ENCODE data around the gene DCDC2. TPM values are rescaled to one million over a fixed set of nuclear protein-coding genes. Genes with fewer than 3 reads are reported as not detected.

The DCDC2 gene
- total and polyA plus RNA-seq, 2 donors (not counting 1 experiment from before 2014, with no cell fraction given): not detected

DNA sequence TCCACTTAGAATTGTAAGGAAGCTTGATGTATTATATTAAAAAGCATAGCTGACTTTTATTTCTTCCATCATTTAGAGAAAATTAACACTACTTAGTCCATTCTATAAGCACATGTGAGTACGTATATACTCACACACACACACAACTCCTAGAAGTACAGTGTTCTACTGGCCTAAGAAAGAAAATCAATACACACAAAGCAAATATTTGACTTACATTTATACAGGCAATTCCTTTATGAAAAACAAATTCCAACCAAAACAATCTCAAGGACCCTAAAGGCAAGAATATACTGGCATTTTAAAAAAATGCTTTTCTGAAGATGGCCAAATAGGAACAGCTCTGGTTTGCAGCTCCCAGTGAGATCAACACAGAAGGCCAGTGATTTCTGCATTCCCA lies 160.0 kb downstream of the DCDC2 start:
- H3K79me2 ChIP-seq (ENCODE audit: control insufficient read depth, insufficient read depth, low read length): no peaks in the 10 kb centered on the region
- no peaks in the 10 kb centered on the region for H3K9me3 Mint-ChIP-seq (ENCODE audit: insufficient read depth)
- peaks cover 25% of the 10 kb centered on the region for H3K27me3 Mint-ChIP-seq
- no peaks in the 10 kb centered on the region for H3K36me3 ChIP-seq (replicated peaks in 1 of 2; ENCODE audit: control extremely low read depth in 1 of 2, control insufficient read depth in 1 of 2, extremely low read depth in 1 of 2, insufficient read depth in 2 of 2, low read length in 1 of 2)
- no peak overlapping the region for H3K4me2 ChIP-seq (replicated peaks; ENCODE audit: low read depth, low read length, poor library complexity, severe bottlenecking)
- H4K20me1 ChIP-seq (ENCODE audit: control insufficient read depth, insufficient read depth, low read length, poor library complexity, severe bottlenecking): no peaks in the 10 kb centered on the region
- H3K27ac ChIP-seq (ENCODE audit: low read length in 2 of 2): no peak overlapping the region
- H2AFZ ChIP-seq (ENCODE audit: insufficient read depth, low read depth, low read length, poor library complexity, severe bottlenecking): no peak overlapping the region
- H3K4me3 ChIP-seq (ENCODE audit: control extremely low read depth in 1 of 5, extremely low read depth in 1 of 5, insufficient read depth in 1 of 5, low read depth in 2 of 5, low read length in 4 of 5): no peak overlapping the region
- H3K4me1 Mint-ChIP-seq: no peaks in the 10 kb centered on the region
- ChIA-PET CTCF (no interaction called here), POLR2A (no interaction called here)
- H3K27me3 ChIP-seq (replicated peaks in 1 of 4; ENCODE audit: control extremely low read depth in 1 of 4, control insufficient read depth in 3 of 4, insufficient read depth in 4 of 4, low read length in 3 of 4): peaks cover 0 to 3% (median 0%) of the 10 kb centered on the region in 4 experiments
- no peaks in the 10 kb centered on the region for H3K4me1 ChIP-seq (ENCODE audit: control insufficient read depth in 2 of 2, insufficient read depth in 2 of 2, low read length in 2 of 2)
- DNase-seq (no peak), ATAC-seq (ENCODE audit: low read depth) (no peak)
- H3K27ac Mint-ChIP-seq: no peak overlapping the region
- no peak overlapping the region for H3K9ac ChIP-seq (ENCODE audit: low read length)
- no peaks in the 10 kb centered on the region for H3K9me3 ChIP-seq (ENCODE audit: control extremely low read depth in 1 of 3, control insufficient read depth in 2 of 3, insufficient read depth in 1 of 3, low read length in 2 of 3)
- TF ChIP-seq EZH2 (IDR thresholded peaks at IDR 0.05; ENCODE audit: borderline replicate concordance, insufficient read depth, low read depth, low read length, poor library complexity, severe bottlenecking): no peak
- TF ChIP-seq CTCF (IDR thresholded peaks at IDR 0.05): no peak
- no peak overlapping the region for H3K4me3 Mint-ChIP-seq
- intact Hi-C loops (cut with micrococcal nuclease): no loop called here
- no CpG with 5 or more reads among the region's 1 CpG for WGBS (ENCODE audit: insufficient coverage)

DNA sequence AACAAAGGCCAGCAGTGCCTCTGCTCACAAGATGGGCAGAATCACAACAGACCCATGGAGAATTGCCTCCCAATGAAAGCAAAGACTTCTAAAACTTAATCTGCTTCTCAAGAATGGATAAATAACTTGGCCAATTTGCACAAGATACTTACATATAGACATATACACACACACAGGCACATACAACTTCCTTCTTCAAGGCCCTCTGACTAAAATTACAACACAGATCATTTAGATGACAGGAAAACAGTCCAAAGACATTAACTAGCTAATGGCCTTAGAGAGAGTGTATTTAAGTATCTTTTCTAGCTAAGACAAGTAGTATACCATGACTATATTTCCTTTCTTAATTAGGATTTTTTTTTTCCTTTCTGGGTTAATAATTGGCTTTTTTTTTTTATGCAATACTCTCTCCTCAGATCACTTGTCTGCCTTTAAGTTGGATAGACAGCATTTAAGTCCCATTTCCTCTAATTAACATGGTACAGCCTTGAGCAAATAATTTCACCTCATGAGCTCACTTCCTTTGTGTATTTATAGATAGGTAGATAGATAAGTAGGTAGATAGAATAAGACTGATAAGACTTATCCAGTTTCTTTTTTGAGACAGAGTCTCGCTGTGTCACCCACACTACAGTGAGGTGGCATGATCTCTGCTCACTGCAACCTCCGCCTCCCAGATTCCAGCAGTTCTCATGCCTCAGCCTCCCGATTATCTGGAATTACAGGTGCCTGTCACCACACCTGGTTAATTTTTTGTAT lies 161.8 kb downstream of the DCDC2 start:
- Mint-ChIP-seq H3K4me3 (no peak overlapping the region), H3K27ac (no peak overlapping the region), H3K4me1 (no peaks in the 10 kb centered on the region), H3K27me3 (peaks cover 28% of the 10 kb centered on the region), H3K9me3 (ENCODE audit: insufficient read depth) (no peaks in the 10 kb centered on the region)
- TF ChIP-seq EZH2 (IDR thresholded peaks at IDR 0.05; ENCODE audit: borderline replicate concordance, insufficient read depth, low read depth, low read length, poor library complexity, severe bottlenecking) (no peak), CTCF (IDR thresholded peaks at IDR 0.05) (no peak)
- ChIA-PET POLR2A (no interaction called here), CTCF (no interaction called here)
- no peaks in the 10 kb centered on the region for H3K4me1 ChIP-seq (ENCODE audit: control insufficient read depth in 2 of 2, insufficient read depth in 2 of 2, low read length in 2 of 2)
- no peak overlapping the region for H3K9ac ChIP-seq (ENCODE audit: low read length)
- H3K4me2 ChIP-seq (replicated peaks; ENCODE audit: low read depth, low read length, poor library complexity, severe bottlenecking): no peak overlapping the region
- no peak overlapping the region for H2AFZ ChIP-seq (ENCODE audit: insufficient read depth, low read depth, low read length, poor library complexity, severe bottlenecking)
- H4K20me1 ChIP-seq (ENCODE audit: control insufficient read depth, insufficient read depth, low read length, poor library complexity, severe bottlenecking): no peaks in the 10 kb centered on the region
- no peaks in the 10 kb centered on the region for H3K36me3 ChIP-seq (replicated peaks in 1 of 2; ENCODE audit: control extremely low read depth in 1 of 2, control insufficient read depth in 1 of 2, extremely low read depth in 1 of 2, insufficient read depth in 2 of 2, low read length in 1 of 2)
- DNase-seq (no peak), ATAC-seq (ENCODE audit: low read depth) (no peak)
- intact Hi-C loops (cut with micrococcal nuclease): no loop called here
- WGBS (ENCODE audit: insufficient coverage): 100% methylated on average over 1 of the region's 3 CpGs
- no peak overlapping the region for H3K4me3 ChIP-seq (ENCODE audit: control extremely low read depth in 1 of 5, extremely low read depth in 1 of 5, insufficient read depth in 1 of 5, low read depth in 2 of 5, low read length in 4 of 5)
- no peaks in the 10 kb centered on the region for H3K9me3 ChIP-seq (ENCODE audit: control extremely low read depth in 1 of 3, control insufficient read depth in 2 of 3, insufficient read depth in 1 of 3, low read length in 2 of 3)
- H3K27me3 ChIP-seq (replicated peaks in 1 of 4; ENCODE audit: control extremely low read depth in 1 of 4, control insufficient read depth in 3 of 4, insufficient read depth in 4 of 4, low read length in 3 of 4): peaks cover 0 to 4% (median 1%) of the 10 kb centered on the region in 4 experiments
- no peaks in the 10 kb centered on the region for H3K79me2 ChIP-seq (ENCODE audit: control insufficient read depth, insufficient read depth, low read length)
- H3K27ac ChIP-seq (ENCODE audit: low read length in 2 of 2): no peak overlapping the region
